PC-3 (cell line): ENCODE results near the gene MED13L. TPM values are rescaled to one million over a fixed set of nuclear protein-coding genes. Genes with fewer than 3 reads are reported as not detected.

ENCODE experiments used
- ATAC-seq: fragments of 200-7000 bp; cut with Tn5 transposase; 2 replicates; pipeline ENCODE4 v1.9.1; 2020; ENCODE audit warnings: mild to moderate bottlenecking, moderate library complexity
- BruUV-seq: library from RNA; stranded (reverse); fragments of 400-500 nt; replicated peaks from 2 replicates; lab custom pipeline; 2021; lab: Mats Ljungman, UMichigan
- CTCF ChIA-PET: fragments of 300-600 bp; sonication (Branson Sonifier 250); formaldehyde crosslinking; loops from one replicate; lab custom pipeline; 2022; ENCODE audit warnings: antibody characterized with exemption; lab: Charles Lee
- POLR2A ChIA-PET: fragments of 300-600 bp; sonication (Branson Sonifier 250); formaldehyde crosslinking; loops from one replicate; lab custom pipeline; 2022; ENCODE audit warnings: antibody characterized with exemption; ENCODE audit not compliant: unreplicated experiment; lab: Charles Lee
- DNase-seq: peaks from one replicate; pipeline ENCODE4 v3.0.0-alpha.2; 2015
- H2AFZ ChIP-seq: fragments of 300-600 bp; sonication (generic); 2 replicates; pipeline ENCODE4 v1.6.0; 2016; ENCODE audit warnings: antibody characterized with exemption, low read length
- H3F3A ChIP-seq: fragments of 300-600 bp; sonication (generic); one replicate; pipeline ENCODE4 v1.6.0; 2017; ENCODE audit warnings: antibody characterized with exemption, low read length, control low read depth, mild to moderate bottlenecking; ENCODE audit not compliant: unreplicated experiment
- H3K27ac ChIP-seq: fragments of 300-600 bp; sonication (generic); 2 replicates; pipeline ENCODE4 v1.5.1; 2016; ENCODE audit warnings: mild to moderate bottlenecking, low read length
- H3K27me3 ChIP-seq: fragments of 300-600 bp; sonication (generic); 2 replicates; pipeline ENCODE4 v1.6.1; 2016; ENCODE audit warnings: low read length, mixed read lengths
- H3K36me3 ChIP-seq: fragments of 300-600 bp; sonication (generic); 2 replicates; pipeline ENCODE4 v1.6.1; 2016; ENCODE audit warnings: low read depth, mixed run types, low read length, mixed read lengths
- H3K4me1 ChIP-seq: fragments of 300-600 bp; sonication (generic); 2 replicates; pipeline ENCODE4 v1.5.1; 2016; ENCODE audit warnings: low read length; ENCODE audit not compliant: insufficient read depth
- H3K4me2 ChIP-seq: fragments of 300-600 bp; sonication (generic); 2 replicates; pipeline ENCODE4 v1.6.0; 2016; ENCODE audit warnings: low read length
- H3K4me3 ChIP-seq: fragments of 300-600 bp; sonication (generic); 2 replicates; pipeline ENCODE4 v1.5.1; 2016; ENCODE audit warnings: mild to moderate bottlenecking, low read length, mixed read lengths
- H3K79me2 ChIP-seq: fragments of 300-600 bp; sonication (generic); 2 replicates; pipeline ENCODE4 v1.6.1; 2017; ENCODE audit warnings: low read length, mixed read lengths
- H3K9ac ChIP-seq: fragments of 300-600 bp; sonication (generic); 2 replicates; pipeline ENCODE4 v1.6.0; 2016; ENCODE audit warnings: mild to moderate bottlenecking, low read length
- H3K9me2 ChIP-seq: fragments of 300-600 bp; sonication (generic); replicated peaks from 2 replicates; pipeline ENCODE4 v1.6.1; 2016; ENCODE audit warnings: mixed run types, low read length, mixed read lengths
- H3K9me3 ChIP-seq: fragments of 300-600 bp; sonication (generic); 2 replicates; pipeline ENCODE4 v1.6.1; 2016; ENCODE audit warnings: low read length, mixed read lengths
- H4K20me1 ChIP-seq: fragments of 300-600 bp; sonication (generic); 2 replicates; pipeline ENCODE4 v1.6.1; 2016; ENCODE audit warnings: low read length, mixed read lengths
- CTCF ChIP-seq: fragments of 300-600 bp; sonication (generic); conservative IDR thresholded peaks from 2 replicates; pipeline ENCODE4 v1.5.1; 2017; ENCODE audit warnings: antibody characterized with exemption, low read depth, mild to moderate bottlenecking, low read length
- EZH2 ChIP-seq: fragments of 300-600 bp; sonication (generic); IDR thresholded peaks from one replicate; pipeline ENCODE4 v1.6.1; 2017; ENCODE audit warnings: antibody characterized with exemption, mild to moderate bottlenecking, low read length; ENCODE audit not compliant: unreplicated experiment
- EZH2phosphoT487 ChIP-seq: fragments of 300-600 bp; sonication (generic); IDR thresholded peaks from 2 replicates; pipeline ENCODE4 v1.6.1; 2018; ENCODE audit warnings: mild to moderate bottlenecking, antibody characterized with exemption, low read length, borderline replicate concordance
- intact Hi-C: fragments of 100-400 bp; cut with micrococcal nuclease; formaldehyde crosslinking; loops from 2 replicates; pipeline ENCODE4 v1.9.0; 2023
- total RNA-seq: library from RNA; depleted of rRNA; stranded (reverse); fragments of >200 nt; gene quantifications from 2 replicates; pipeline ENCODE4 v1.2.3, GENCODE V29; 2014

MED13L gene
- total RNA-seq, 1 experiment from 2014 or later = 61.2 TPM

DNA sequence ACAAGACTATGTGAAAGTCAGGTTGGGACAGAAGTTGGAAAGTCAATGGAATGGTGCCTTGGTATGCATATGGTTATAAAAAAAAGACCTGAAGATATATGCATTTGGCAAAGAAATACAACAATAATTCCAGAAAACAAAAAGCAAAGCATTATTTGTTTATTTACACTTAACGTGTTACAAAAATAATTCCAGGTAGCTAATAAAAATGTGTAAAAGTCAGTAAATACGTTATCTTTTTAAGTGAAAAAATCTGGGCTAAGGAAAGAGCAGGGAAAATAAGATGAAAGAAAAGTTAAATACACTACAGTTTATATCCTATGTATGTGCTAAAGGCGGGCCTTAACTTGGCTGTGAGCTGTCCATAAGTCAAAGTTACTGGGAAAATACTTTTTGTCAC lies 266.3 kb downstream of the MED13L start:
- Histone ChIP-seq H3F3A (no peaks in the 10 kb centered on the region), H3K4me3 (no peak overlapping the region), H3K9ac (no peak overlapping the region), H3K27ac (no peak overlapping the region), H3K4me2 (no peak overlapping the region), H3K36me3 (peaks cover 58% of the 10 kb centered on the region), H3K27me3 (no peaks in the 10 kb centered on the region), H2AFZ (no peak overlapping the region), H3K79me2 (no peaks in the 10 kb centered on the region), H3K4me1 (no peaks in the 10 kb centered on the region), H3K9me3 (no peaks in the 10 kb centered on the region), H4K20me1 (0 out of 2 replicates have a peak, but pooled peaks cover 3% of the 10 kb centered on the region), H3K9me2 (no peaks in the 10 kb centered on the region)
- DNase-seq (no peak), ATAC-seq (no peak)
- CTCF ChIA-PET = no interaction called here
- intact Hi-C loops = no loop called here
- POLR2A ChIA-PET = no interaction called here
- BruUV-seq = no TSS peak
- TF ChIP-seq EZH2phosphoT487 (no peak), EZH2 (no peak), CTCF (no peak)

GRCh38 chr12:116010467-116010866 lies 267.0 kb downstream of the MED13L start:
- Histone ChIP-seq H3K4me1 (no peaks in the 10 kb centered on the region), H4K20me1 (0 out of 2 replicates have a peak, but pooled peaks cover 3% of the 10 kb centered on the region), H3K27me3 (no peaks in the 10 kb centered on the region), H2AFZ (no peak overlapping the region), H3K4me3 (no peak overlapping the region), H3K27ac (no peak overlapping the region), H3K36me3 (peaks cover 62% of the 10 kb centered on the region), H3K9ac (no peak overlapping the region), H3K9me2 (no peaks in the 10 kb centered on the region), H3K4me2 (no peak overlapping the region), H3K9me3 (no peaks in the 10 kb centered on the region), H3K79me2 (no peaks in the 10 kb centered on the region), H3F3A (no peaks in the 10 kb centered on the region)
- ATAC-seq = no peak
- no TSS peak for BruUV-seq
- ChIA-PET CTCF (no interaction called here), POLR2A (no interaction called here)
- intact Hi-C loops = no loop called here
- TF ChIP-seq EZH2phosphoT487 (no peak), CTCF (no peak), EZH2 (no peak)
- no peak for DNase-seq

DNA sequence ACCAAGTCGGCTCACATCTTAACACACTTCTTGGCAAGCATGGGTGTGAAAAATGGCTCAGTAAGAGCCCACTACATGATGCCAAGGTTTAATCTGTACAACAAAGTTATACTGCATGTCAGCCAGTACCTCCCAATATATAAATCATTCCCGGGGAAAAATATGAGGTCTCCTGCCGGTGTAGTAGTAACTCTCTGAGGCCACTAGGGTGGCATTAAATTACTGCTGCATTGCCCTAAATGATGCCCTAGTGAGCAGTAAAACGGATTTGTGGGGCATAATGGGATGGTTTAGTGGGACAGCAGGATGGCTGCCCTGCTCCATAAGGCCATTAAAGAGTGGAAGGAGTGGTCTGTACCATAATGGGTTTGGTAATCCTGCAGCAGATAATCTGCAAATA lies 267.7 kb downstream of the MED13L start:
- Histone ChIP-seq H3K9me2 (no peaks in the 10 kb centered on the region), H3K27ac (no peak overlapping the region), H3K4me2 (no peak overlapping the region), H2AFZ (no peak overlapping the region), H3K9ac (no peak overlapping the region), H3F3A (no peaks in the 10 kb centered on the region), H4K20me1 (no peaks in the 10 kb centered on the region), H3K79me2 (no peaks in the 10 kb centered on the region), H3K27me3 (no peaks in the 10 kb centered on the region), H3K4me3 (no peak overlapping the region), H3K4me1 (no peaks in the 10 kb centered on the region), H3K9me3 (no peaks in the 10 kb centered on the region), H3K36me3 (peaks cover 61% of the 10 kb centered on the region)
- no TSS peak for BruUV-seq
- DNase-seq = peak; percentile 47
- CTCF ChIA-PET = no interaction called here
- intact Hi-C loops = no loop called here
- TF ChIP-seq EZH2phosphoT487 (no peak), CTCF (peak; percentile 68), EZH2 (no peak)
- POLR2A ChIA-PET = no interaction called here
- peak; percentile 24; the same call in 1 of the 2 replicates for ATAC-seq
